Measurements from ENCODE around the gene MAML3.

Gene MAML3

DNA sequence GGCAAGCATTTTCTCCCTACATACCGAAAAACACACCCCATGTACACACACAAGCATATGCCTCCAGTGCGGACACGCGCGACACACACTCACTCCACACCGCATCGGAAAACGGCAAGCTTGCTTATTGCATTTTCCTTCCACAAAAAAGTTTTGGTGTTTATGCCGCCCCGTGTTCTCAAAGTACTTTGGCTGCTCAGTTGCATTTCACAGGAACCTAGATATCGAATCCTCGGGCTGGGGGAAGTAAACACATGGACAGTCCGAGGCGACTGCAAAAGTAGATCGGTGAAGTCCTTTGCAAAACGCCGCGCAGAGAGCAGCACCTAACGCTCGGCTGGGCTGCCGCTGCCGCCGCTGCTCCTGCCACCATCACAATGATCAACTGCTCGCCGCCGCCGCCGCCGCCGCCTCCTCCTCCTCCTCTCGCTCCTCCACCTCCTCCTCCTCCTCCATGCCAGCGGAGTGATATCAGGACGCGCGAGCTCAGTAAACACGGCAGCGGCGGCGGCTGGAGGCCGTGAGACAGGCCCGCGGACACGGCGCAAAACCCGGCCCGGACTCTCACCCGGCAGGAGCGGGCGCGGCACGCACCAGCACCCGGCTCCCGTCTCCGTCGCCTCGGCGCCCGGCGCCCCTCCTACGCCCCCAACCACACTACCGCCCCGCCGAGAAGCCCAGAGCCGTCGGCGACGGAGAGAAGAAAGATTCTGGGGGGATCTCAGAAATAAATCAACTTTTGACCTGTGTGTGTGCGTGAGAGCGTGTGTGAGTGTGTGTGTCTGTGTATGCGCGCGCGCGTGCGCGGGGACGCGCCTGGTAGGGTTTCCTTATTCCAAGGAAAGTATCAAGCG is at the start of gene MAML3:
TSS of gene MAML3 (minus strand) at position 467 of the 854 bp plus-strand sequence. CDS start 857 bp downstream, outside the sequence.
- peaks cover 31% of the 10 kb centered on the region for H3K27me3 Mint-ChIP-seq (ENCODE audit: low read depth)
- H3K9me3 Mint-ChIP-seq: no peaks in the 10 kb centered on the region
- peak within 1 kb of the TSS; percentile 94 for H3K4me3 Mint-ChIP-seq
- peak within 1 kb of the TSS; percentile 79 for H3K27ac Mint-ChIP-seq
- H3K36me3 Mint-ChIP-seq (ENCODE audit: low read depth): no peaks in the 10 kb centered on the region
- peaks cover 34% of the 10 kb centered on the region for H3K4me1 Mint-ChIP-seq (ENCODE audit: low read depth)
- peak; percentile 87 for DNase-seq (ENCODE audit: low spot score)

DNA sequence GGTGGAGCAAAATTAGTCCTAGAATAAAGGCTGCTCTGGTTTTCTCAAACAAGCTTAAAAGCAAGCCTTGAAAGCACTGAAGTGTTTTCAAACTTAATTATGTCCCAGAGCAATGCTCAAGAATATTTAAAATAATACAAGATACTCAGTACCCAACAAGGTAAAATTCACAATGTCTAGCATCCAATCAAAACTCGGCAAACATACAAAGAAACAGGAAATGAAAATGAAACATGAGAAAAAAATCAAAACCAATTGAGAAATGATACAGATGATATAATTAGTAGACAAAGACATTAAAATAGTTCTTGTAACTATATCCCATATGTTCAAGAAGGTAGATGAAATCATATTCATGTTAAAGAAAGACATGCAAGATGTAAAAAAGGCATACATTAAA is 45.0 kb upstream of the MAML3 start:
- Mint-ChIP-seq H3K4me3 (no peak overlapping the region), H3K27me3 (ENCODE audit: low read depth) (peaks cover 33% of the 10 kb centered on the region), H3K9me3 (no peaks in the 10 kb centered on the region), H3K27ac (no peak overlapping the region), H3K36me3 (ENCODE audit: low read depth) (no peaks in the 10 kb centered on the region), H3K4me1 (ENCODE audit: low read depth) (no peaks in the 10 kb centered on the region)
- no peak for DNase-seq (ENCODE audit: low spot score)

DNA sequence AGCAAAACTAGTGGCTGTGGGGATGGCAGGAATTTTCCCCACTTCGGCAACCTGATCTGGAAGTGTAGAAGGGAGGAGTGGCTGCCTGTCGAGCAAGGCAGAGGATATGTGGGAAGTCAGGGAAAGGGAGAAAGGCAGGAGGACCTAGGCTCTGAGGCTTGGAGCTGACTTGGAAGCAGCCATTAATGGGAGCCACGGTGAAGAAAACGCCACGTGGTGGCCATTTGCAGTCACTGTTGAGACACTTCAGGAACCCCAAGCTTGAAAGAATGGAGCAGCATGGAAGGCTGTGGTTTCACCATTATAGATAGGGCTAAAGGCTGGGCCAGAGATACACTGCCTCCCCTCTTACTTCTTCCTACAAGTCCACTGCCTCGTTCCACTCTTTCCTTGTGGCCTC is 41.8 kb upstream of the MAML3 start:
- DNase-seq (ENCODE audit: low spot score): no peak
- peaks cover 23% of the 10 kb centered on the region for H3K27me3 Mint-ChIP-seq (ENCODE audit: low read depth)
- H3K4me1 Mint-ChIP-seq (ENCODE audit: low read depth): no peaks in the 10 kb centered on the region
- no peak overlapping the region for H3K27ac Mint-ChIP-seq
- no peak overlapping the region for H3K4me3 Mint-ChIP-seq
- H3K36me3 Mint-ChIP-seq (ENCODE audit: low read depth): no peaks in the 10 kb centered on the region
- no peaks in the 10 kb centered on the region for H3K9me3 Mint-ChIP-seq

DNA sequence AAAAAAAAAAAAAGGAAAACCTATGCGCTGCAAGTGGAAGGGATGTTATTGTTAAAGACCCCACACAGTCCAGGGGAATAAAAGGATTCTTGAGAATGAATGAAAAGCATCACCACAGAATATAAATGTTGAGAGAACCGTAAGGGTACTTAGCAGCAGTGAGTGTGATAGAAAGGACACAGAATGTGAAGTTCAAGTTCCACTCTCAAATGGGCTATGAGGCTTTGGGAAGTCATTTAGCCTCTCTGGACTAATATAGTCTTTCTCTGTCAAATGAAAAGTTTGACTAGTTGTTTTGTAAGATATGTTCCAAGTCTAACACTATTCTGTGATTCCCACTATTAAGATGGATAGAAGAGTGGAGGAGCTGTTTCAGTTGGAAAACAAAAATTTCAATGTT is 35.8 kb upstream of the MAML3 start:
- H3K27ac Mint-ChIP-seq: no peak overlapping the region
- no peaks in the 10 kb centered on the region for H3K9me3 Mint-ChIP-seq
- peaks cover 31% of the 10 kb centered on the region for H3K27me3 Mint-ChIP-seq (ENCODE audit: low read depth)
- no peak for DNase-seq (ENCODE audit: low spot score)
- H3K4me1 Mint-ChIP-seq (ENCODE audit: low read depth): no peaks in the 10 kb centered on the region
- H3K36me3 Mint-ChIP-seq (ENCODE audit: low read depth): no peaks in the 10 kb centered on the region
- no peak overlapping the region for H3K4me3 Mint-ChIP-seq

DNA sequence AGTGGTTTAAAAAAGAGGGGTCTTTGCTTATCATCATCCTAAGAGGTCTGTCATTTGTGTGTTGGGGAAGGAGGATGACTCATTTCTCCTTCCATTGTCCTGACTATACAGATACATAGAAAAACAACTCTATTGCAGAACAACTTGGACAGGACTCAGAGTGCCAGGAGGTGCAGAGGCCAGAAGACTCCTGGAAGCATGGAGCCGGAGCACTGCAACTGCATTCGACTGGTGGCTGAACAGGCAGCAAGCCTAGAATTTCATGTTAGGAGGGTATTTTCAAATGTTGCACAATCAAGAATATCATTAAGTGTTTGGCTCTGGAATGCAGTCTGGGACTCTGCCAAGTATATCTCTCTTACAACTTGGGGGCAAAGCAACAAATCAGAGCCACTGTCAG is 35.0 kb upstream of the MAML3 start:
- H3K36me3 Mint-ChIP-seq (ENCODE audit: low read depth): no peaks in the 10 kb centered on the region
- no peak overlapping the region for H3K4me3 Mint-ChIP-seq
- H3K27ac Mint-ChIP-seq: no peak overlapping the region
- H3K4me1 Mint-ChIP-seq (ENCODE audit: low read depth): no peaks in the 10 kb centered on the region
- H3K27me3 Mint-ChIP-seq (ENCODE audit: low read depth): peaks cover 36% of the 10 kb centered on the region
- no peaks in the 10 kb centered on the region for H3K9me3 Mint-ChIP-seq
- DNase-seq (ENCODE audit: low spot score): no peak

DNA sequence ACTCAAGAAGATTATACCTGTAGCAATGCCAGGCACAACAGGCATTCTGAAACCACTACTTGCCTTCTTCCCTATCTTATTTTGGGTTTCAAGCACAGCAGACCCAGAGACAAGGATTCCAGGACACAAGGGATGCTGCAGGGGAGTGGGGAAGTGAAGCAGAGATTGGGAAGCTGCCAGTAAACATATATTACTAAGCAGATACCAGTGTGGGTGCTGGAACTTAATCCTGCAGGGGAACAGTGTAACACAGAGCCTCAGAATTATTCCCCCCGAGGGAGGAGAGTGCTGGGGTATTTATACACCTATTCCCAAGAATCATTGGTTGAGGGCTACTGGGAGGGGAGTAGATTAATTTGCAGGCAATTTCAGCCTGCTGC is 33.3 kb upstream of the MAML3 start:
- Mint-ChIP-seq H3K4me3 (no peak overlapping the region), H3K9me3 (no peaks in the 10 kb centered on the region), H3K27me3 (ENCODE audit: low read depth) (peaks cover 42% of the 10 kb centered on the region), H3K4me1 (ENCODE audit: low read depth) (no peaks in the 10 kb centered on the region), H3K36me3 (ENCODE audit: low read depth) (no peaks in the 10 kb centered on the region), H3K27ac (no peak overlapping the region)
- DNase-seq (ENCODE audit: low spot score): no peak

DNA sequence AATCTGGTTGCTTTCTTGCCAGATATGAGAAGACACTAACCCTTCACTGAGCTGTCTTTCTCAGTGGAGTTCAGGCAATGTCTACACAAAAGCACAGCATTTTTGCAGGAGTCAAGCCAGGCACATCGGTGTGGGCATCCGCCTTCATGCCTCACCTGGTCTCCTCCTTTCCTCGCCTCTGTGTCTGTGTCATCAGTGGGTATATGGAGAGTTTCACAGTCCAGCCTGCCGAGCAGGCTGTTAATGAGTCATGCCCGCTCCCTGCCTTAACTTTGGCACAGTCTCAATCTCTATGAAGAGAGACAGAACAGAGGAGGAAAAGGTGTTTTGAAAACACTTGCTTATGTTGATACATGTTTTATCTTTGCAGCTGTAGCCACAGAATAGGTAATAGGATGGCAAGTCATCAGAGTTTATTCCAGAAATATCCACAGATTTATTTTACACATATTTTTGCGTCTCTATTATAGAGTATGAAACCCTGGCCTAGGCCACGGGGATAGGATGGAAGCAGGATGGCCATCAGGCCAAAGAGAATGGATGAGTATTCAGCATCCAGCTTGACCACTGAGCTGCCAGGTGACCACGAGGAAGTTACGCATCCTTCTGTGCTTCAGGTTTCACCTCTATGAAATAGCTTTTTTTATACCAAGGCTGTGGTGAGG is 32.8 kb upstream of the MAML3 start:
- Mint-ChIP-seq H3K4me3 (no peak overlapping the region), H3K9me3 (no peaks in the 10 kb centered on the region), H3K27ac (no peak overlapping the region), H3K27me3 (ENCODE audit: low read depth) (peaks cover 42% of the 10 kb centered on the region), H3K4me1 (ENCODE audit: low read depth) (no peaks in the 10 kb centered on the region), H3K36me3 (ENCODE audit: low read depth) (no peaks in the 10 kb centered on the region)
- no peak for DNase-seq (ENCODE audit: low spot score)

DNA sequence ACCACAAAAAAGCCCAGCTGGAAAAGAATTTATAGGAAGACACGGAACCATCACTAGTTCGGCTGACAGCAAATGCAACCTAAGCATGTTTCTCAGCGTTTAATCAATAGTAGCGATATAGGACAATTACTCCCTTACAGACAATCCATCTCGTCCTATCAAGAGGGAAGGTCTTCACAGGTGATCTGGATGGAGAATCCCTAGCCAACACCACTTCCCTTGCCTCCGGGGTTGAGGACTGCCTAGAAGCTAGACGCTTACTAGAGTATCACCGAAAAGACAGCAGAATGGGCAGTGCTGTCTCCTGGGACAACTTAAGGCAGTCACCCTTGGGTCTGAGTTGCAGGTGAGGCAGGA is 32.1 kb upstream of the MAML3 start:
- no peaks in the 10 kb centered on the region for H3K36me3 Mint-ChIP-seq (ENCODE audit: low read depth)
- H3K27me3 Mint-ChIP-seq (ENCODE audit: low read depth): peaks cover 42% of the 10 kb centered on the region
- no peak for DNase-seq (ENCODE audit: low spot score)
- no peak overlapping the region for H3K4me3 Mint-ChIP-seq
- no peaks in the 10 kb centered on the region for H3K4me1 Mint-ChIP-seq (ENCODE audit: low read depth)
- H3K9me3 Mint-ChIP-seq: no peaks in the 10 kb centered on the region
- H3K27ac Mint-ChIP-seq: no peak overlapping the region

DNA sequence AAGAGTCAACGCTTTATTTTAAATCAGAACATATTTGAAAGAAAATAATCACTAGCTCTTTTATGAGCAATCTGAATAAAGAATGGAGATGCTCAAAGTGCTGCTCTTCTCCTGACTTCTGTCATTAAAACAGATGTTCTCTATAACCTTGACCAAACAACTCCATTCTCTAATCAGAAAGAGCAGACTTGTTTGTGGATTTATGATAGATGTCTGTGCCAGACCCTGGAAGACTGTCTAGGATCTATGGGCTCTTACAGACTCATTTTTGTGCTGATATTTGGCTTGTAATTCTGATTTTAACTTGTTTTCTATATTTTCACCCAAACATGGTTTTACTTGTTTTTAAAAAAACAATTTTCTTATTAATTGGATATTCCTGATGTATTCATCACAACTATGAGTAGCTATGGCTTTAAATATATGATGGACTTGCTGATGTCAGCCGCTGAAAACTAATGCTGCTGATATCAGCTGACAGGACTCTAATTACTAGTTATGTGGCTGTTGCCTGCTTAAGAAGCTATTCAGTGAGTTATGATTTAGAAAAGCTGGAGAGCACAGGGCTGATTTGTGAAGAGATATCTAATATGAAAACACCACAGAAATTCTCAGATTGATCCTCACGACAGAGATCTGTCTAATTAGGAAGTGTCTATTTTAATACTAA is 31.6 kb upstream of the MAML3 start:
- Mint-ChIP-seq H3K27ac (no peak overlapping the region), H3K4me3 (no peak overlapping the region), H3K27me3 (ENCODE audit: low read depth) (peaks cover 42% of the 10 kb centered on the region), H3K9me3 (no peaks in the 10 kb centered on the region), H3K36me3 (ENCODE audit: low read depth) (no peaks in the 10 kb centered on the region), H3K4me1 (ENCODE audit: low read depth) (no peaks in the 10 kb centered on the region)
- no peak for DNase-seq (ENCODE audit: low spot score)

DNA sequence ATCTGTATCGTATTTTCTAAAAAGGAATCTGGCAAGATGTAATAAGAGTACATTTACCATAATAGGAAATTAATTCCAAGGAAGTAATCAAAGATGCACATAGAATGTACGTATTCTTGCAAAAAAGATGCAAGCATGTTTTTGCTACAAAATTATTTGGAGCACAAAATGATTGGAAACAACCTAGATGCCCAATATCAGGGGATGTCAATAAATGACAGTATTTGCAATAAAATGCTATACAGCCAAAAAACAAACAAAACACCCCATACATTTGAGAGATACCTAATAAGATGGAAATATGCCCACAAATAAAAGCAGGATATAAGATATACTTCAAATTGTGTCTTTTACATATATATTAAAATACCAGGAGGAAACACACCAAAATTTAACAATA is 29.3 kb upstream of the MAML3 start:
- Mint-ChIP-seq H3K27me3 (ENCODE audit: low read depth) (peaks cover 37% of the 10 kb centered on the region), H3K36me3 (ENCODE audit: low read depth) (no peaks in the 10 kb centered on the region), H3K9me3 (no peaks in the 10 kb centered on the region), H3K27ac (no peak overlapping the region), H3K4me3 (no peak overlapping the region), H3K4me1 (ENCODE audit: low read depth) (no peaks in the 10 kb centered on the region)
- DNase-seq (ENCODE audit: low spot score): no peak

DNA sequence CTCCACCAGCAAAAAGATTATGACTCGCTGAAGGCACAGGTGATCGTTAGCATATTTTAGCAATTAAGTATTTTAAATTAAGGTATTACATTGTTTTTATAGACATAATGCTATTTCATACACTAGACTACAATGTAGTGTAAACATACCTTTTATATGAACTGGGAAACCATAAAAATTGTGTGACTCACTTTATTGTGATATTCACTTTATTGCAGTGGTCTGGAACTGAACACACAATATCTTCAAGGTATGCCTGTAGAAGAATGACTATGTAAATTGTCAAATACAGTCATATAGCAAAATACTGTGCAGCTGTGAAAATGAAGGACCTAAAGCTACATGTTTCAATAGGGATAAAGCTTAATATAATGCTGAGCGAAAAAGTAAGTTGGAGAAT is 26.6 kb upstream of the MAML3 start:
- Mint-ChIP-seq H3K4me3 (no peak overlapping the region), H3K36me3 (ENCODE audit: low read depth) (no peaks in the 10 kb centered on the region), H3K27ac (no peak overlapping the region), H3K4me1 (ENCODE audit: low read depth) (no peaks in the 10 kb centered on the region), H3K27me3 (ENCODE audit: low read depth) (peaks cover 37% of the 10 kb centered on the region), H3K9me3 (no peaks in the 10 kb centered on the region)
- no peak for DNase-seq (ENCODE audit: low spot score)

DNA sequence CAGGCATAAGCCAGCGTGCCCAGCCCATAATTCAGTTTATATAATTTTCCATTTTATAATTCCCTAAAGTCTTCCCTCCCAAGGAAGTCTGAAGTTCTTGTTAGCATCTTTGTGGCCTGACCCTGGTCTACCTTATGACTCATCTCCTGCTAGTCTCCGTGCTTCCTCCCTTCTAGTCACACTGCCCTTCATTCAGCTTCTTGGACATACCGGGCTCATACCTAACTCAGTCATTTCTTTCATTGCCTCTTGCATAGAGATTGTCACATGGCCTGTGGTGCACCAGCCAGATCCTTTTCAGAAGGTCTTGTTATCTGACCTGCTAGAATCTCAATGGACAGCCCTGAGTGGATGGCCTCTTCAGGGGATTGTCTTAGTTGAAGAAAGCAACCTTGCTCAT is 22.8 kb upstream of the MAML3 start:
- no peak overlapping the region for H3K27ac Mint-ChIP-seq
- no peak overlapping the region for H3K4me3 Mint-ChIP-seq
- no peaks in the 10 kb centered on the region for H3K36me3 Mint-ChIP-seq (ENCODE audit: low read depth)
- no peaks in the 10 kb centered on the region for H3K9me3 Mint-ChIP-seq
- H3K27me3 Mint-ChIP-seq (ENCODE audit: low read depth): peaks cover 34% of the 10 kb centered on the region
- no peaks in the 10 kb centered on the region for H3K4me1 Mint-ChIP-seq (ENCODE audit: low read depth)
- no peak for DNase-seq (ENCODE audit: low spot score)

DNA sequence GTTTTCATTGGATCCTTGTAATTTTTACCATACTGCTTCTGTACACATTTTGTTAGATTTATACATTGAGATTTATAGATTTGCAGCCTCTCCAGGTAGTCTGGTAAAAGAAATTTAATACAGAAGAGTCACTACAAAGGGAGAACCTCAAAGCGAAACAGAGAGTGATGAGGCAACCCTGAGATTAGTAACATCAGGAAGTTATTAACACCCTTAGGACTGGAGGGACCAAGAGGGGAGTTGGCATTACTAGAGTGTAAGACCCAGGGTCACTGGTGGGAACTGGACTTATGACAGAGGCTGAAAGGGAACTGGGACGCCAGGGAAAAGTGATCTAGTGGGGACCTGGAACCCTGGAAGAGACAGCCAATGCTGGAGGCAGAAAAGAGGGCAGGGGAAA is 20.6 kb upstream of the MAML3 start:
- no peaks in the 10 kb centered on the region for H3K9me3 Mint-ChIP-seq
- no peak for DNase-seq (ENCODE audit: low spot score)
- peaks cover 38% of the 10 kb centered on the region for H3K27me3 Mint-ChIP-seq (ENCODE audit: low read depth)
- H3K27ac Mint-ChIP-seq: no peak overlapping the region
- no peaks in the 10 kb centered on the region for H3K4me1 Mint-ChIP-seq (ENCODE audit: low read depth)
- H3K36me3 Mint-ChIP-seq (ENCODE audit: low read depth): no peaks in the 10 kb centered on the region
- H3K4me3 Mint-ChIP-seq: no peak overlapping the region

DNA sequence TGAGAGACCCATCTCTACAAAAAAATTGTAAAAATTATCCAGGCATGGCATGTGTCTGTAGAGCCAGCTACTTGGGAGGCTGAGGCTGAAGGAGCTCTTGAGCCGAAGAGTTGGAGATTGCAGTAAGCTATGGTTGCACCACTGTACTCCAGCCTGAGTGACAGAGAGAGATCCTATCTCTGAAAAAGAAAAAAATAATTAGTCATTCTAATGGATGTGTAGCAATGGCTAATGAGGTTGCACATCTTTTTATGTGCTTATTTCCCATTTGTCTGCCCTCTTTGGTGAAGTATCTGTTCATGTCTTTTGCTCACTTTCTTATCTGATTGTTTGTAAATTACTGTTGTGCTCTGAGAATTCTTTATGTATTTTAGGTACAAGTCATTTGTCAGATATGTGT is 19.0 kb upstream of the MAML3 start:
- DNase-seq (ENCODE audit: low spot score): no peak
- Mint-ChIP-seq H3K27me3 (ENCODE audit: low read depth) (peaks cover 37% of the 10 kb centered on the region), H3K4me3 (no peak overlapping the region), H3K36me3 (ENCODE audit: low read depth) (no peaks in the 10 kb centered on the region), H3K9me3 (no peaks in the 10 kb centered on the region), H3K4me1 (ENCODE audit: low read depth) (no peaks in the 10 kb centered on the region), H3K27ac (no peak overlapping the region)
